HG03521 (cell line): ENCODE results near the gene PHLDA2.
"Not testable (repeated sequence)": the region's sequence is repeated elsewhere in the genome, so short reads cannot be mapped to it uniquely, and the experiment has no call there.

Experiments
- ATAC-seq: cut with Tn5 transposase; IDR thresholded peaks from one replicate; pipeline ENCODE4 v1.9.1; 2021; ENCODE audit warnings: mild to moderate bottlenecking, moderate library complexity; ENCODE audit not compliant: unreplicated experiment

Gene PHLDA2

GRCh38 chr11:2945757-2946287 lies 16.6 kb upstream of the PHLDA2 start:
- no peak for ATAC-seq

GRCh38 chr11:2945031-2945756 lies 16.0 kb upstream of the PHLDA2 start:
- no peak for ATAC-seq

GRCh38 chr11:2944530-2944929 lies 15.3 kb upstream of the PHLDA2 start:
- no peak for ATAC-seq

- ATAC-seq: no peak
Observed at GRCh38 chr11:2943711-2944118, 14.5 kb upstream of the PHLDA2 start.

GRCh38 chr11:2942872-2943710 lies 13.9 kb upstream of the PHLDA2 start:
- no peak for ATAC-seq

GRCh38 chr11:2942447-2942846 lies 13.2 kb upstream of the PHLDA2 start:
- no peak for ATAC-seq

- ATAC-seq: no peak
Observed at GRCh38 chr11:2940921-2941821, 12.0 kb upstream of the PHLDA2 start.

- no peak for ATAC-seq
Observed at GRCh38 chr11:2940147-2940920, 11.1 kb upstream of the PHLDA2 start.

GRCh38 chr11:2938458-2939418 lies 9.5 kb upstream of the PHLDA2 start:
- not testable (repeated sequence) for ATAC-seq

- ATAC-seq: not testable (repeated sequence)
Observed at GRCh38 chr11:2937641-2938457, 8.6 kb upstream of the PHLDA2 start.

GRCh38 chr11:2934611-2935239 lies 5.5 kb upstream of the PHLDA2 start:
- no peak for ATAC-seq

- ATAC-seq: no peak
Observed at GRCh38 chr11:2934021-2934550, 4.9 kb upstream of the PHLDA2 start.

GRCh38 chr11:2933375-2934020 lies 4.3 kb upstream of the PHLDA2 start:
- no peak for ATAC-seq

- no peak for ATAC-seq
Observed at GRCh38 chr11:2932850-2933251, 3.6 kb upstream of the PHLDA2 start.

GRCh38 chr11:2931771-2932738 lies 2.8 kb upstream of the PHLDA2 start:
- ATAC-seq: no peak

- no peak for ATAC-seq
Observed at GRCh38 chr11:2931420-2931746, 2.2 kb upstream of the PHLDA2 start.
